Stomach (tissue), 9 donors: Measurements from ENCODE around the gene KLB. TPM values are rescaled to one million over a fixed set of nuclear protein-coding genes. Genes with fewer than 3 reads are reported as not detected.

ENCODE experiments used
- DNase-seq, 2 donors: peaks; one replicate each; pipeline versions ENCODE4 v3.0.0 to v3.0.0-alpha.2; 2013 to 2019
- H3K27ac ChIP-seq, 5 donors: fragments of 200-600 bp in 4 of 5; sonication (generic) in 4 of 5; one replicate each; pipeline ENCODE4 v1.5.1; 2013 to 2019; ENCODE audit warnings: mild to moderate bottlenecking in 1 of 5, moderate library complexity in 1 of 5
- H3K27me3 ChIP-seq, 3 donors: fragments of 200-600 bp; sonication (generic); one replicate each; pipeline ENCODE4 v1.5.1; 2017 to 2019; ENCODE audit warnings: mixed run types in 1 of 3
- H3K36me3 ChIP-seq, 4 donors: fragments of 200-600 bp; sonication (generic); 1 replicate in 3 of 4; 2 replicates in 1 of 4; pipeline ENCODE4 v1.5.1; 2016 to 2019
- H3K4me1 ChIP-seq, 4 donors: fragments of 200-600 bp; sonication (generic); one replicate each; pipeline ENCODE4 v1.5.1; 2016 to 2019
- H3K4me3 ChIP-seq, 4 donors: fragments of 200-600 bp; sonication (generic) in 3 of 4; one replicate each; pipeline ENCODE4 v1.5.1; 2016 to 2019; ENCODE audit warnings: mild to moderate bottlenecking in 1 of 4
- H3K9me3 ChIP-seq, 4 donors: fragments of 200-600 bp; sonication (generic); one replicate each; pipeline ENCODE4 v1.5.1; 2016 to 2019
- EP300 ChIP-seq: sonication (generic); formaldehyde crosslinking; IDR thresholded peaks from one replicate; pipeline ENCODE4 v1.6.1; 2017; ENCODE audit warnings: antibody characterized with exemption
- POLR2A ChIP-seq, 4 donors: fragments of 450-650 bp; IDR thresholded peaks; one replicate each; pipeline ENCODE4 v1.6.1; 2016; ENCODE audit warnings: antibody characterized with exemption in 4 of 4, control low read depth in 2 of 4, mild to moderate bottlenecking in 1 of 4, moderate library complexity in 1 of 4
- POLR2AphosphoS5 ChIP-seq, 3 donors: sonication (generic); formaldehyde crosslinking; IDR thresholded peaks; one replicate each; pipeline ENCODE4 v1.6.1; 2016; ENCODE audit warnings: antibody characterized with exemption in 3 of 3
- WGBS, 5 donors: extraction: QIAGEN DNeasy Blood & Tissue Kit in 3 of 5; methylation state at CpG; one replicate each; pipeline versions ENCODE4 v1.1.5 to v1.1.7; 2013 to 2018; 5-methylcytosine and 5-hydroxymethylcytosine counted together
- intact Hi-C: fragments of 100-400 bp; cut with DNase I; formaldehyde crosslinking; loops from one replicate; pipeline ENCODE4 v1.15.1; 2023; ENCODE audit warnings: low total_unique reads
- polyA plus RNA-seq, 3 donors: library from polyadenylated mRNA; stranded (reverse); fragments of 200-250 nt; gene quantifications; one replicate each; pipeline ENCODE4 v1.2.3, GENCODE V29; 2013
- total RNA-seq, 5 donors: library from RNA; depleted of rRNA; stranded (reverse); fragments of >200 nt; gene quantifications; one replicate each; pipeline versions ENCODE4 v1.1.0 to v1.2.3, GENCODE V29; 2014 to 2016
- TF ChIP-seq, protein P1 (sequence below), 7 experiments: fragments of 450-650 bp in 4 of 7; fragments of 200-600 bp in 3 of 7; sonication (generic) in 3 of 7; IDR thresholded peaks; one replicate each; pipeline ENCODE4 v1.5.1; 2016 to 2019; ENCODE audit warnings: antibody characterized with exemption in 7 of 7, control low read depth in 2 of 7, mild to moderate bottlenecking in 1 of 7
- donor health status: healthy with polysubstance abuse.
- donor health status: Bipolar disorder and iron deficiency.
- donor health status: healthy.

KLB gene
- total and polyA plus RNA-seq, 8 donors, result 0.06 to 0.61 (median 0.14) TPM; not detected in 4

- no peaks in the 10 kb centered on the region for H3K27me3 ChIP-seq
- TF ChIP-seq POLR2AphosphoS5 (IDR thresholded peaks at IDR 0.05) (no peak), POLR2A (IDR thresholded peaks at IDR 0.05) (no peak), EP300 (no peak)
- peaks cover 11 to 46% (median 31%) of the 10 kb centered on the region in 4 donors for H3K4me1 ChIP-seq
- H3K4me3 ChIP-seq, result no peak overlapping the region
- intact Hi-C loops, result no loop called here
- no peaks in the 10 kb centered on the region for H3K9me3 ChIP-seq
- DNase-seq, result no peak
- H3K27ac ChIP-seq, result peak overlapping the region in 1 of 5 donors; percentile 22
- H3K36me3 ChIP-seq, result no peaks in the 10 kb centered on the region
- 74 to 80% (median 77%) methylated on average over 4 of the region's 4 CpGs for WGBS, 5 donors
Measured at GRCh38 chr4:39363773-39364393, 42.8 kb upstream of the KLB start.

GRCh38 chr4:39365360-39365759 is 41.4 kb upstream of the KLB start:
- no peaks in the 10 kb centered on the region for H3K9me3 ChIP-seq
- H3K4me3 ChIP-seq, result peak overlapping the region; percentile 91 to 96 (median 95)
- TF ChIP-seq, protein P1, sequence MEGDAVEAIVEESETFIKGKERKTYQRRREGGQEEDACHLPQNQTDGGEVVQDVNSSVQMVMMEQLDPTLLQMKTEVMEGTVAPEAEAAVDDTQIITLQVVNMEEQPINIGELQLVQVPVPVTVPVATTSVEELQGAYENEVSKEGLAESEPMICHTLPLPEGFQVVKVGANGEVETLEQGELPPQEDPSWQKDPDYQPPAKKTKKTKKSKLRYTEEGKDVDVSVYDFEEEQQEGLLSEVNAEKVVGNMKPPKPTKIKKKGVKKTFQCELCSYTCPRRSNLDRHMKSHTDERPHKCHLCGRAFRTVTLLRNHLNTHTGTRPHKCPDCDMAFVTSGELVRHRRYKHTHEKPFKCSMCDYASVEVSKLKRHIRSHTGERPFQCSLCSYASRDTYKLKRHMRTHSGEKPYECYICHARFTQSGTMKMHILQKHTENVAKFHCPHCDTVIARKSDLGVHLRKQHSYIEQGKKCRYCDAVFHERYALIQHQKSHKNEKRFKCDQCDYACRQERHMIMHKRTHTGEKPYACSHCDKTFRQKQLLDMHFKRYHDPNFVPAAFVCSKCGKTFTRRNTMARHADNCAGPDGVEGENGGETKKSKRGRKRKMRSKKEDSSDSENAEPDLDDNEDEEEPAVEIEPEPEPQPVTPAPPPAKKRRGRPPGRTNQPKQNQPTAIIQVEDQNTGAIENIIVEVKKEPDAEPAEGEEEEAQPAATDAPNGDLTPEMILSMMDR (IDR thresholded peaks at IDR 0.05), result no peak
- TF ChIP-seq EP300 (no peak), POLR2A (IDR thresholded peaks at IDR 0.05) (no peak), POLR2AphosphoS5 (IDR thresholded peaks at IDR 0.05) (no peak)
- intact Hi-C loops, result no loop called here
- WGBS, 5 donors, result 3 to 6% (median 5%) methylated on average over 7 of the region's 7 CpGs
- peaks cover 11 to 46% (median 31%) of the 10 kb centered on the region in 4 donors for H3K4me1 ChIP-seq
- no peaks in the 10 kb centered on the region for H3K27me3 ChIP-seq
- peak overlapping the region in 4 of 5 donors; percentile 89 to 93 (median 90) for H3K27ac ChIP-seq
- DNase-seq, result no peak
- no peaks in the 10 kb centered on the region for H3K36me3 ChIP-seq

DNA sequence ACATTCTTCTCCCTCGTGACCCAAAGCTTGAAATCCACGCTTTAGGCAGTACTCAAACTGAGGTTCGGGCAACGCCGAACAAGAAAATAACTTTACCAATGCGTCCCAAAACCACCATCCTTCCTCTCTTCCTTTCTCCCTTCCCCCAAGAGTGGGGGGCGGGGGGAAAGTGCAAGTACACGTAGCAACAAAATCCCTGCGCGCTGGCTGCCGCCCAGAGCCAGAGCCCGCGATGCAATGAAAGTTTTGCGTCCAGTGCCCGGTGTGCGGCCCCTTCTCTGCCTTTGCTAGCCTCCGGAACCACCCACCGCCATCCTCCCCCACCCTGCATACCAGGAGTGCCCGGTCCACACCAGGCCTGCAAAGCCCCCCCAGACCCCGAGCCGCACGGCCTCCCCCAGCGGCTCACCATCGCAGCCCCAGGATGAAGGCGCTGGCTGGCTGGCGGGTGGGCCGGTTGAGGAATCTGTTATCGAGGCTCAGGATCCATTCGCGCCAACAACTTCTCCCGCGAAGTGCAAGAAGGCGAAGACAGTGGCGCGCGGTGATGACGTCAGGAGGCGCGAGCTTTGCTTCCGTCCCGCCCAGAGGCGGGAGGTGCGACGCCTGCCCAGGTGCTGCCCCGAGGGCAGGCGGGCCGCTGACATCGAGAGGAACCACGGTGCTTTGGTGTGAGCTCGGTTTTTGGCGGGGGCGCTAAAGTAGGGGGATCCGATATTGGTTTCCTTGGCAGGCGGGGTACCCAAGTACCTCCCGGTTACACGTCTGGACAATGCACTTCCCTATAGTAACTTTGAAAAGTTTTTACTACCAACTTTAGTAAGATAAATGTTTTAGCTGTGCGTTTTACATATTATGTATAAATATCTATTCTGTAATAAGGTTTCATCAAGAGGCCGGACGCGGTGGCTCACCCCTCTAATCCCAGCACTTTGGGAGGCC is 40.6 kb upstream of the KLB start, which contains the start of gene RFC1:
Gene RFC1, minus strand, starts transcription at position 533 of the 942 bp plus-strand sequence. Its CDS starts 121 bp downstream, at position 412.
- DNase-seq, result peak; percentile 96 to 98
- Histone ChIP-seq H3K36me3 (no peaks in the 10 kb centered on the region), H3K9me3 (peaks cover 0 to 4% (median 2%) of the 10 kb centered on the region in 4 donors), H3K4me3 (peak within 1 kb of the TSS; percentile 91 to 96 (median 95)), H3K4me1 (peaks cover 11 to 46% (median 31%) of the 10 kb centered on the region in 4 donors), H3K27me3 (no peaks in the 10 kb centered on the region), H3K27ac (peak within 1 kb of the TSS; percentile 85 to 93 (median 89))
- intact Hi-C loops, result no loop called here
- WGBS, 5 donors, result 3 to 5% (median 4%) methylated on average over 46 to 60 of the region's 60 CpGs
- TF ChIP-seq EP300 (no peak), POLR2A (IDR thresholded peaks at IDR 0.05) (peak in 1 of 4 donors; percentile 34), POLR2AphosphoS5 (IDR thresholded peaks at IDR 0.05) (peak; percentile 85 to 97 (median 90))
- TF ChIP-seq, protein P1 (IDR thresholded peaks at IDR 0.05), result no peak

DNA sequence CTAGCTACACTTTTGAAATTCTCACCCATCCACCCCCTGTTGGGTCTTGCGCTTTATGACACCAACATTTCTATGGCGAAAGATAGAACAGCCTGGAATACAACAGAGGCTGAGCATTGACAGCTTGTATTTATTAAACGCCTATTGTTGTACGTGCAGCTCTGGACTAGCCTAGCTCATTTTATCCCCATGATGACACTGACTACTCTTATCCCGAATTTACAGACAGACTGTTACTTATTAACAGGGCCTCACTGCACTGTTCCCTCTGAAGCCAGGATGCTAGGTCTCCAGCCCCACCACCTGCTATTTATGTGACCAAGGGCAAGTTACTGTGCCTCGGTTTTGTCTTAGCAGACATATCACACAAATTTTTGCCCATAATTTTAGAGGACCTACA is 39.6 kb upstream of the KLB start:
- no peak for TF ChIP-seq POLR2A (IDR thresholded peaks at IDR 0.05)
- TF ChIP-seq EP300, result no peak
- TF ChIP-seq, protein P1 (IDR thresholded peaks at IDR 0.05), result no peak
- no peak for TF ChIP-seq POLR2AphosphoS5 (IDR thresholded peaks at IDR 0.05)
- intact Hi-C loops, result no loop called here
- WGBS, 5 donors, result 86 to 91% (median 87%) methylated on average over 6 of the region's 6 CpGs

More for the DNA sequence above, 39.6 kb upstream of the KLB start:
- H3K4me1 ChIP-seq, result peaks cover 11 to 42% (median 29%) of the 10 kb centered on the region in 4 donors
- H3K36me3 ChIP-seq, result no peaks in the 10 kb centered on the region
- peak overlapping the region in 1 of 5 donors; percentile 89 for H3K27ac ChIP-seq
- H3K27me3 ChIP-seq, result no peaks in the 10 kb centered on the region
- H3K9me3 ChIP-seq, result peaks cover 0 to 9% (median 4%) of the 10 kb centered on the region in 4 donors
- no peak for DNase-seq
- H3K4me3 ChIP-seq, result peak overlapping the region in 1 of 4 donors; percentile 96
